Ishikawa (cell line): Measurements from ENCODE around the gene ARHGAP45.

ENCODE experiments used
- EP300 ChIP-seq: IDR thresholded peaks from 2 replicates; pipeline ENCODE4 v1.6.1; 2012; ENCODE audit warnings: borderline replicate concordance
- NFIC ChIP-seq: IDR thresholded peaks from 2 replicates; pipeline ENCODE4 v1.6.1; 2012
- RAD21 ChIP-seq: IDR thresholded peaks from 2 replicates; pipeline ENCODE4 v1.6.1; 2012; ENCODE audit warnings: low read depth

- TF ChIP-seq RAD21 (no peak), NFIC (no peak), EP300 (no peak)
Observed at GRCh38 chr19:1128106-1128505, 61.1 kb downstream of the ARHGAP45 start.
